A172 (cell line): ENCODE measurements around the gene CCBE1. TPM values are rescaled to one million over a fixed set of nuclear protein-coding genes. Genes with fewer than 3 reads are reported as not detected.

ENCODE experiments used
- DNase-seq: peaks from one replicate; pipeline ENCODE4 v3.0.0-alpha.2; 2015; ENCODE audit warnings: low spot score
- total RNA-seq: library from RNA; depleted of rRNA; stranded (reverse); fragments of >200 nt; shearing (Covaris generic); gene quantifications from 2 replicates; pipeline ENCODE4 v1.2.3, GENCODE V29; 2014

Gene CCBE1
- total RNA-seq, 1 experiment from 2014 or later = 8.3 TPM

GRCh38 chr18:59619816-59620215 is 77.4 kb downstream of the CCBE1 start:
- DNase-seq = no peak

GRCh38 chr18:59617468-59617932 is 79.7 kb downstream of the CCBE1 start:
- DNase-seq = no peak

GRCh38 chr18:59616501-59616900 is 80.7 kb downstream of the CCBE1 start:
- no peak for DNase-seq

DNA sequence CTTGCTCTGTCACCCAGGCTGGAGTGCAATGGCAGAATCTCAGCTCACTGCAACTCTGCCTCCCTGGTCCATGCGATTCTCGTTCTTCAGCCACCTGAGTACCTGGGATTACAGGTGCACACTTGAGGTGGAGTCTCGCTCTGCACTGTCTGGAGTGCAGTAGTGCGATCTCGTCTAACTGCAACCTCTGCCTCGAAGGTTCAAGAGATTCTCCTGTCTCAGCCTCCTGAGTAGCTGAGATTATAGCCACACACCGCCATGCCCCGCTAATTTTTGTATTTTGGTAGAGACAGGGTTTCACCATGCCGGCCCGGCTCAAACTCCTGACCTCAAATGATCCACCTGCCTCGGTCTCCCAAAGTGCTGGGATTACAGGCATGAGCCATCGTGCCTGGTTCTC is 83.3 kb downstream of the CCBE1 start:
- DNase-seq = no peak

DNA sequence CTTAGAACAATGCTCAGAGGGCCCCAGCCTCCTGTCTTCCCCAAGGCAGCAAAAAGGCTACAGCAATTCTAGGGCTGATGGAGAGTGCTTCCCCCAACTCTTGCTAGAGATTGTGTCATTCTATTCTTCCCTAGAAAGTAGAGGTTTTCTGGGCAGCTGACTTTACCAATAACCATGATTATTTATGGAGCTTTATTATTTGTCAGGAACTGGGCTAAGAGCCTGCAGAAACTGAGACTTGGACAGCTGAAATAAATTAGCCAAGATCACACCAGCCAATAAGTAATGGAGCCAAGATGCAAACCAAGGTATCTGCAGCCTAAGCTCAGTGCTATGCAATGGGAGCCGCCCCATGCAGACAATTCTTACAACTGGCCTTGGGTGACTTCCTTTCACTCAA is 84.8 kb downstream of the CCBE1 start:
- no peak for DNase-seq

DNA sequence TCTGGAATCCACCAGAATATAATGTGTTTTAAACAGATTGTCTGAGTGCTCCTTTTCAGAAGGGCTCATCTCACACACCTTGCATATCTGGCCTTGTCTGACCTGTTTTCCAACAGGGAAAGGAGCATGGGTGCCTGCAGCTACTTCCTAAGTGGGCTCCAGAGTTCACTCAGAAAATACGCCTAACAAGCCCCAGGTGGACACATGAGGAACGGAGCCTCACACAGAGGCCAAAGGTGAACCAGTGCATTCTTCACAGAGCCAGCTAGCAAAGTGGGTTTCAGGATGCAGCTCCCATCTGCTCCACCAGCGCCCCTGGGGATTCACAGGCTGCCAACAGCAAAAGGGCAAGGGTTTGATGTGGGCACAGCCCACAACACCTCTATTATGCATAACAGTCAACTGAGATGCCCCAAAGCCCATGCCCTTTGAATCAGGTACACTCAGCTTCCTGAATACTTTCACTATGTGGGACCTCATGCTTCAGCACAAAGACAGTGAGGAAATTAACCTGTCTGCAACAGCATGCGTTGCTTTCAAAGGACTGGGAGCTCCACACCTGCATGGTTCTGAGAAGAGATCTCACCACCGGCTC is 86.6 kb downstream of the CCBE1 start:
- no peak for DNase-seq

GRCh38 chr18:59609654-59610053 is 87.6 kb downstream of the CCBE1 start:
- no peak for DNase-seq

- DNase-seq = no peak
Measured at GRCh38 chr18:59607471-59607870, 89.8 kb downstream of the CCBE1 start.

GRCh38 chr18:59607078-59607379 is 90.2 kb downstream of the CCBE1 start:
- no peak for DNase-seq

DNA sequence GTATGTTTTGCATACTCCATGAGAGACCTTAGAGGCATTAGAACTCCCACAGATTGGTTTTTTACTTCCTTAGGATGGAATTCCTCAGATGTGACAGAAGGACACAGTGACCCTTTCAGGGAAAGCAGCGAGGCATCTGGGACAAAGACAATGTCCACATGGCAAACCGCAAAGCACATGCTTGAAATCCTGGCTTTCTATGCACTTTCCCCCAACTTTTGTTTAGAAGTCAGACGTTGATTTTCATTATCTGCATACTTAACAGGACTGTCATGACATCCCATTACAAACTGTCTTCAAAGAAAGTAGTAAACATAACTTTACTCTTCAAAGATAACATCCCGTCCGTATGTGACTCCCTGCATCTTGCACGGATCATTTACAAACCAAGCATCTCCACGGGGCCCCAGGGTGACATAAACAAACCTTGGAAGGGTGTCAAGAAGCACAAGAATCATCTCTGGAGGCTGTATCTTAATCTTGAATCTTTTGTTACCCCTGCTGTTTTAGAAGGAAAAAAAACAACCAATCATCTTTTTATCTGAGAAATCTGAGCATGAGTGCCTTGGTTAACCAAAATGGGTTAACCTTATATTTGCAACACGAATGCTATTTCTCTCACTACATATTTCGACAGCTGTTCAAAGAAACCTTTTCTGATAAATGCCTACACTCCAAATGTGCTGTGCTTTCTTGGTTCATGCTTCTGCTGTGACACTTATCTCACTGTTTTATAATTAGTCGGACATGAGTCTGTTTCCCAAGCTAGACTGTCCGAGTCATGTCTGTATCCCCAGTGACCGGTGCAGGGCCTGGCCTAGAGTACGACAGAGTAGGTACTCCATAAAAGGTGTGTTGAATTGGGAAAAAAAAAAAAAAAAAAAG is 90.8 kb downstream of the CCBE1 start:
- DNase-seq = no peak

DNA sequence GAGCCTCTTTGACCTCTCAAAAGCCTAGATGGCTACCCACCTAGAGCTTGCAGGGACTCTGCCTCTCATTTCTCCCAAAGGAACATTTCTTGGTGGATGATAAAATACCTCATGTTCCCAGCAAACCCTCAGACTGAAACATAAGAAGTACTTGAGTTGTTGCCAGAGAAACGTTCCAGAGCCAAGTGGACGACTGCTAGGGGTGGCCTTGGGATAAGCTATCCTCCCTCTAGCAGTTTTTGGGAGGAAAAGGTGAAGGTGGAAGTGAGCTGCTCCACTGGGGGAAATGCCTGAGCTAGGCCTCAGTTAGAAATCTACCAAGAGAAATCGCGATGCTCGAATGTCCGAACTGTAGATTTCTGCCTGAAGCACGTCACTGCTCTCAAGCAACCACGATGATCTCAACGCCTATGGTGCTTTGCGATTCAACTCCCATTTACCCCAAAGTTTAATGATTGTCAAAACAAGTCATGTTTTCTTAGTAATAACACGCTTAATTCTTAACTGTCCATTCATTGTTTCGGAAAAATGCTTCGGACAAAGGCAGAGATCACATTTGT is 91.5 kb downstream of the CCBE1 start:
- DNase-seq = no peak

- DNase-seq = no peak
Measured at GRCh38 chr18:59604877-59605276, 92.3 kb downstream of the CCBE1 start.

GRCh38 chr18:59597049-59597448 is 100.2 kb downstream of the CCBE1 start:
- no peak for DNase-seq

DNA sequence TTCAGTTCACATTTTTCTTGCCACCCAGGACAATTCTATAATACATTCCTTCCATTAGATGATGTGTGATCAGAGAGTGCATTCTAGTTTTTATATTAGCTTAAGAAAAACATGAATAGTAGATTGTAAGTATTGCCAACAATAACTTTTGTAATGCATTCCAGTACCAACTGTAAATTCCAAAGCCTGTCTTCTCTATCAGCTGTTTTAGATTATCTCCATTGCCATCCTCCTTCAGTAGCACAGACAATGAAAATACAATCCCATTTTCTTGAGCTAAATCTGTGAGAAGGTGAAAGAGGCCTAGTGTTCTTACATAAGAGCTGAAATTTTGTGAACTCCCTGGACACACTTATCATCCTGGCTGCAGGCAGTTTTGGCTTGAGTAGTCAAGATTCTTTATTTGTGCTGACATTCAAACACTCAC is 103.9 kb downstream of the CCBE1 start:
- DNase-seq = no peak

- no peak for DNase-seq
Measured at GRCh38 chr18:59592624-59593023, 104.6 kb downstream of the CCBE1 start.

DNA sequence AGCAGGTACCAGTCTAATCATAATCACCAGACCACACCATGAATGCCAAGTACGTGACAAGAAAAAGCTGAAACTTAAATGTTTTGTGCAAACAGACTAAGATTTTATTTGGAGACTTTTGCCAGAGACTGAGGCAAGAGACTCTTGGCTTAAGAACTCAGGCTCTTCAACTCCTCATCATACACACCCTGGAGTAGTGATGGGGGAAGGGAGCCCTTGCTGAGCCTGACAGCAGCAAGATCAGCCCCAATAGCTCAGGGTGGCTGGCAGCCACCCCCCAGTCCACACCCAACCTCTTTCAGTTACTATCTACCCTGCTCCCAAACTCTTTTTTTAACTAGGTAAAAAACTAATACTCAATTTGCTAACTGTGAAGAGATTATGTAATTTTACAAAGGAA is 114.8 kb downstream of the CCBE1 start:
- DNase-seq = no peak

- no peak for DNase-seq
Measured at GRCh38 chr18:59579509-59579908, 117.7 kb downstream of the CCBE1 start.

- no peak for DNase-seq
Measured at GRCh38 chr18:59577386-59577655, 119.9 kb downstream of the CCBE1 start.

- DNase-seq = no peak
Measured at GRCh38 chr18:59576541-59577385, 120.5 kb downstream of the CCBE1 start.

- DNase-seq = no peak
Measured at GRCh38 chr18:59575995-59576394, 121.2 kb downstream of the CCBE1 start.

DNA sequence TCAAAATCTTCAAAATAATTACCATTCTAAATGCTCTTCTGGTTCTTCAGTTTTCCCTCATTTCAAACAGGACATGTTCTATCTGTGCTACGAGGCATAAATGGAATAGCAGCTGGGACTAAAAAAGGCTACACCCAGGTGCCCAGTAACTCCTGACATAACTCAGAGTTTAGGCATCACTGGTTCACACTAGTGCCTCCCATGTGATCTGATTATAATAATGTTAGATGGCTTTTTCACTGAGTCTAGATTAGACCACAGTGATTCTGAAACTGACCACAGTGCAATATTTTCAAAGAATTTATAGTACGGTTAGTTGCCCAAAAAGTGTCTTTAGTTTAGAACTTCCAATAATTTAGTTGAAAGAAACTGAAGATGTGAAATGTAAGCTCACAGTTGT is 123.3 kb downstream of the CCBE1 start:
- no peak for DNase-seq

- DNase-seq = no peak
Measured at GRCh38 chr18:59571902-59572301, 125.3 kb downstream of the CCBE1 start.

DNA sequence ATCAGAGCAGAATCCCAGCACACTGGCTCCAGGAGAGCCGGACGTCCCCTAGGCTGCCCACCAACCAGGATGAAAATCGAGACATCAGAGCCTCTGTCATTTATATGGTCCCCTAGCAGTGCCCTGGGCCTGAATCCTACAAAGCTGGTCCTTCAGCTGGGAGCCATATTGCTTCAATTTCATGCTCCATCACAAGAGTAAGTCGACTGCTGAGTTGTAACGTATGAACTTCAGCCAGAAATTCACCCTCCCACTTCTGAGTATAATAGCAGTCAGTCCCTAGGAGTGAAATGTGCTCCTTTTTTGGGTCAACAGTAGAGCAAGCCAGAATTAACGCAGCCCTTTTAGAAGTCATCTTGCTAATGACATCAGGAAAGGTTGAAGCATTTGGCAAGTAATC is 126.4 kb downstream of the CCBE1 start:
- DNase-seq = no peak
